ENCODE results near the gene OR6B1. TPM values are rescaled to one million over a fixed set of nuclear protein-coding genes. Genes with fewer than 3 reads are reported as not detected.
"Not testable (repeated sequence)": the region's sequence is repeated elsewhere in the genome, so short reads cannot be mapped to it uniquely, and the experiment has no call there.

The OR6B1 gene
- total RNA-seq, 2 experiments from 2014 or later: not detected

- POLR2A ChIA-PET: no interaction called here
These were observed 4.6 kb downstream of the OR6B1 start for GRCh38 chr7:144004703-144005102.

DNA sequence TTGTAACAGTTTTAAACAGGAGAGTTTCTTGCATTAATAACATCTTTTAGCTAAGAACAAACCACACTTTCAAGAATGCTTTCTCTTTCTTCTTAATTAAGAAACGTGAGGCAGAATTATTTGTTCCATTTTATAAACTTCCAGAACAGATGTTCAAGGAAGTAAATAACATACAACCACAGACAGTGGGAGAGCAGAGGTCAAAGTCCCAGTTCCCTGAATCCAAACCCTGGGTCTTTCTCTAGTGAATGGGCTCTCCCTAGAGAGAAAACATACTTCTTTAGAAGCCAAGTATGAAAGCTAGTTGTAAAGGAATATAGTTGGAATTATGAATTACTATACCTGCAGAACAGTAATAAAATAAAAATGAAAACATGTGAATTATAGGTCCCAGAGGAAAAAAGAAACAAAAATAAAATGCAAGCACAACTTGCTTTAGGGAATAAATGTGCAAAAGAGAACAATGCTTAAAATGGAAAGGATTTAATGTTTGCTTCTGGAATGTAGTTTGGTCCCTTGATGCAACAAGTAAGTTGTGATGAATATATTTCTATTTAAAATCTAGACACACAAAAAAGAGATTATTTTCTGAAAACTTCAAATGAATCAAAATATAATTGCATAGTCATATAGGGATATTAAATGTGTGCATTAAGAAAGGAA is 6.0 kb downstream of the OR6B1 start:
- ChIA-PET CTCF (no interaction called here), POLR2A (no interaction called here)

More at GRCh38 chr7:144004703-144005102, 4.6 kb downstream of the OR6B1 start:
- CTCF ChIA-PET: no interaction called here

- ChIA-PET POLR2A (no interaction called here), CTCF (no interaction called here)
These were observed 6.5 kb downstream of the OR6B1 start for GRCh38 chr7:144006692-144007042.

DNA sequence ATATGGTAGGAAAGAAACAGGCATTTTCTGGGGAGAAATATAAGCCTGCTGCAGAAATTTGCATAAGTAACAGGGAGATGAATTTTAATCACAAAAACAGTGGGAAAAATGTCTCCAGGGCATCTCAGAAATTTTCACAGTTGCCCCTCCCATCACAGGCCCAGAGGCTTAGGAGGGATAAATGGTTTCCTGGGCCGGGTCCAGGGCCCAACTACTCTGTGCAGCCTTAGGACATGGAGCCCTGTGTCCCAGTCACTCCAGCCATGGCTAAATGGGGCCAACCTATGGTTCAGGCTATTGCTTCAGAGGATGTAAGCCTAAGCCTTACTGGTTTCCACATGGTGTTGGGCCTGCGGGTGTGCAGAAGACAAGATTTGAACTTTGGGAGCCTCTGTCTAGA is 9.2 kb downstream of the OR6B1 start:
- ChIA-PET POLR2A (no interaction called here), CTCF (no interaction called here)

DNA sequence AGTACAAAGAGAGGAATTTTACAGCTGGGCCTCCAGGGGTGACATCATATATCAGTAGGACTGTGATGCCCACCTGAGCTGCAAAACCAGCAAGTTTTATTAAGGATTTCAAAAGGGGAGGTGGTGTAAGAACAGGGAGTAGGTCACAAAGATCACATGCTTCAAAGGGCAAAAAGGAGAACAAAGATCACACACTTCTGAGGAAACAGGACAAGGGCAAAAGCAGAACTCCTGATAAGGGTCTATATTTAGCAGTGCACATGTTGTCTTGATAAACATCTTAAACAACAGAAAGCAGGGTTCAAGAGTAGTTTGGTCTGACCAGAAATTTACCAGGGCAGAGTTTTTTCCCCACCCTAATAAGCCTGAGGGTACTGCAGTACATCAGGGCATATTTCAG is 9.9 kb downstream of the OR6B1 start:
- POLR2A ChIA-PET, CTCF ChIA-PET: not testable (repeated sequence)

DNA sequence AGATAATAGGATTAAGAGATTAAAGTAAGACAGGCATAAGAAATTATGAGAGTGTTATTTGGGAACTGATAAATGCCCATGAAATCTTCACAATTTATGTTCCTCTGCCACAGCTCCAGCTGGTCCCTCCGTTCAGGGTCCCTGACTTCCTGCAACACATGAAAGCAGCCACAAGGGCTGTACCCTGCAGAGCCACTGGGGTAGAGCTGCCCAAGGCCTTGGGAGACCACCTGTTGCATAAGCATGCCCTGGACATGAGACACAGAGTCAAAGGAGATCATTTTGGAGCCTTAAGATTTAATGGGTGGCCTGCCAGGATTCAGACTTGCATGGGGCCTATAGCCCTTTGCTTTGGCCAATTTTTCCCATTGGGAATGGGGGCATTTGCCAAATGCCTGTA is 10.7 kb downstream of the OR6B1 start:
- POLR2A ChIA-PET, CTCF ChIA-PET: not testable (repeated sequence)

DNA sequence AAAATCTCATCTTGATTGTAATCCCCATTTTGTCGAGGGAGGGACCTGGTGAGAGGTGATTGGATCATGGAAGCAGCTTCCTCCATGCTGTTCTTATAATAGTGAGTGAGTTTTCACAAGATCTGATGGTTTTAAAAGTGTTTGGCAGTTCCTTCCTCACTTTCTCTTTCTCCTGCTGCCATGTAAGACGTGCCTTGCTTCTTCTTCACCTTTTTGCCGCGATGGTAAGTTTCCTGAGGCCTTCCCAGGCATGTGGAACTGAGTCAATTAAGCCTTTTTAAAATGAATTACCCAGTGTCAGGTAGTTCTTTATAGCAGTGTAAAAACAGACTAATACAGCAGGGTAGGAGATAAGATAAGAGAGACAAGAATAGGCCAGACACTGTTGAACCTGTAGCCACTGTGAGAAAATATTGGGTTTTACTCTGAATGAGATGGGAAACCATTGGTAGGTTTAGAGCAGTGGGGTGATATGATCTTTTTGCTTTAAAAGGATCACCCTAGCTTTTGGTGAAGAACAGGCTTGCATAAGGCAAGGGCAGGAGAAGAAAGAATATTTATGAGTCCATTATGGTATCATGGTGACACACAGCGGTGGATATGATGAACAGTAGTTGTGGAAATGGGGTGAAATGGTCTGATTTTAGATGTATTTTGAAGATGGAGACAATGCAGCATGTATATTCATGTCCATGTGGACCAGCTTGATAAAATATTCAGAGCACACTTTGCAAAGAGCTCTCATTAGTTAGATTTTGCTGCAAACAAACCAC is 11.5 kb downstream of the OR6B1 start:
- POLR2A ChIA-PET: no interaction called here
- CTCF ChIA-PET: no interaction called here

DNA sequence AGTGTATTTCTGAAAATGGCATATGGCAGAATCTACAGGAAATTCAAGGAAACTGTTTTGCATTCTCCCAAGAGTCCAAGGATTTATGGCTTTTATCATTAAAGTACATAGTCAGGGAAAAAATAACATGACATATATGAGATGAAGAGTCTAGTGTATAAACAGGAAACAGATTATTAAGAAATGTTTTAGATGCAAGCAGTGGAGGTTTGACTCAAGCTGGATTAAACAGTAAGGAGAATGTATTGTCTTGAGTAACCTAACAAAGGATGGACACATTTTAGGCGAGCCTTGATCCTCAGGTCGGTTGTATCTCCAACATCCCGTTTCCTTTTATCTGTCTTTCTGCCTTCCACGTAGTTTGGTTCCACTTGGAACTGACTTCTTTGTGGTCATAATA is 17.9 kb downstream of the OR6B1 start:
- POLR2A ChIA-PET: no interaction called here
- CTCF ChIA-PET: no interaction called here

DNA sequence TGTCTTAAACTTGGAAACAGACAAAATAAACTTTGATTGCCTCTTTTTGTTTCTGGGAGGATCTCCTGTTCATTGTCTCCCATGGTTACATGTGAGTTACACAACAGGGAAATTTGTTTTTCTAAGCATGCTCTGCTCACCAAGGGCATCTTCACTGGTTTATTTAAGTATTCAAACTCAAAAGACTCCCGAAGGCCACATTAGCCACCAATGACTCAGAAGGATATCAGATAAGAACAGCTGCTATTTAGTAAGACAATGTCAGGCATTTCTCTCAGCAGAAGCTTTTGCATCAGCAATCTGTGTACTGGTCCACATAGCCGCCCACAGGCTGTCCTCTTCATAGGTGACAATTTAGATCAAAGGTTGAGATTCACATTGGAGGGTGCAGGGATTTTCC is 19.3 kb downstream of the OR6B1 start:
- ChIA-PET CTCF (no interaction called here), POLR2A (no interaction called here)

- POLR2A ChIA-PET: no interaction called here
- CTCF ChIA-PET: no interaction called here
These were observed 20.2 kb downstream of the OR6B1 start for GRCh38 chr7:144020340-144020739.

- ChIA-PET CTCF (no interaction called here), POLR2A (no interaction called here)
These were observed 22.0 kb downstream of the OR6B1 start for GRCh38 chr7:144022169-144022568.

DNA sequence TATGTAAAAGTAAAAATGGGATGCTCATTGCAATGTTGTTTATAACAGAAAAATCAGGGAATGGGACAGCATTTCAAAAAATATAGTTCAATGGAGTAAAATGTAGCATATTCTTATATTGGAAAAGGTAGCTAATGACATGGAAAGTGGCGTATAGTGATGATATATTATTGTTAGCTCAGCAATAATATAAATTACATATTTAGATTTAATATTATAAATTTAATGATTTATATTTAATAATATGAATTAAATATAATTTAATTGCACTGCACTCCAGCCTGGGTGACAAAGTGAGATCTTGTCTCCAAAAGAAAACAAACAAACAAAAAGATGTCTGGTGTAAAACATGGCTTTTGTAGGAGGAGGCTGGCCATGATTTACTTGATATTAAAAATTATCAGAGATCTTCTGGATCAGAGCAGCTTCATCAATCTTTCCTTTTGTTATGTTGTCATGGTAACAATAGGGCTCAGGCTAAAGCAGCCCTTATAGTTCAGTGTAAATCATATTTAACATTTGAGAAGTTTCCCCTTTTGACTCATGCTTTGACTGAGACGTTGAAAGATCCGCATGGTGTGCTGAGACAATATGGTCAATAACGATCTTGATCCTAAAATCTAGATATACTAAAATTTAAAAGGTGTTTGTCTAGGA is 23.2 kb downstream of the OR6B1 start:
- ChIA-PET CTCF (no interaction called here), POLR2A (no interaction called here)

DNA sequence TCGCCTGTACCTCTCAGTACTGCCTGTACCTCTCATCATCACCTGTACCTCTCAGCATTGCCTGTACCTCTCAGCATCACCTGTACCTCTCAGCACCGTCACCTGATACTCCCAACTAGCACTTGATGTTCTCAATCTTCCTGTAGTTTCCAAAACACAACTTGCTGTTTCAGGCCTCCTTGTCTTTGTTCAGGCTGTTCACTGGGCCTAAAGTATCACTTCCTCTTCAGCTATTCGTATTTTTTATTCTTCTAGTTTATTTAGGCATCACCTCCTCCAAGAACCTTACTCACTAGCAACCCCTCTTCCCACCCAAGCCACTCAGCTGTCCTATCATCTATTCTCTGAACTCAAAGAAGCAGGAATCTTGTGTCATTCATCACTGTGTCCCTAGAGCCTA is 24.1 kb downstream of the OR6B1 start:
- CTCF ChIA-PET: no interaction called here
- POLR2A ChIA-PET: interaction anchor here (0.7 kb wide), 1 partner anchor 43 kb away, joined by 3 read pairs; no protein-coding TSS in a partner anchor

GRCh38 chr7:144026203-144026883 is 26.2 kb downstream of the OR6B1 start:
- CTCF ChIA-PET: no interaction called here

GRCh38 chr7:144027070-144027469 is 26.9 kb downstream of the OR6B1 start:
- ChIA-PET CTCF (no interaction called here), POLR2A (no interaction called here)

More at GRCh38 chr7:144026203-144026883, 26.2 kb downstream of the OR6B1 start:
- POLR2A ChIA-PET: no interaction called here

DNA sequence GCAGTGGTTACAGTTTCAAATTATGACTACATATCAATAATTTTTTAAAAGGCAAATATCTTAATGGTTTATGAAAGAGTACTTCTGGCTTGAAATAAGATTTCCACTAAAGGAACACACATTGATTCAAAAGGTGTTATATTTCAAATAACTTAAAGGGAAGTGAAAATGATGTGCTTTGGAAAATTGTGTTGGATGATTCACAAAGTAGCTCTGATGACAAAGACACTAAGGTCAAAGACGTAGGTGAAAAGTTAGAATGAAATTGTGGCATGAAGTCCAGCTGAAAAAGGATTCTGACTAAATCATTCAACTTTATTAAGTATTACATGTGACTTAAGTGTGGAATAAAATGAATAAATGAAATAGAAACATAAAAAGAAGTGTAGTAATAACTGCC is 27.9 kb downstream of the OR6B1 start:
- POLR2A ChIA-PET: no interaction called here
- CTCF ChIA-PET: no interaction called here

DNA sequence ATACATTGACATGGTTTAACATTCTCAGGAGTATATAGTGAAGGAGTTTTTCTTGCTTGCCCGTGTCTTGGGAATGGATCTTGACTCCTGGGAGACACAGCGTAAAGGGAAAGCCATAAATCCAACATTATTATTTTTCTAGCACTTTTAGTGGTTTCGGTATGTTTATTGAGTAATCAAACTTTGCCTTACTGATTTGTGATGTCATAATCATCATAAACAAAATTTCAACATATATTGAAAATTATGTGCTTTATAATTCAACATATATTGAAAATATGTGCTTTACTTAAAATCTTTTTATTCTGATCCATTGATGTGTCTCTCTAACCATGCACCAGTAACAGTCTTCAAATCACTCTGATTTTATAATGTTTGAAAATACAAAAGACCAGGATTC is 28.4 kb downstream of the OR6B1 start:
- ChIA-PET POLR2A (no interaction called here), CTCF (no interaction called here)

DNA sequence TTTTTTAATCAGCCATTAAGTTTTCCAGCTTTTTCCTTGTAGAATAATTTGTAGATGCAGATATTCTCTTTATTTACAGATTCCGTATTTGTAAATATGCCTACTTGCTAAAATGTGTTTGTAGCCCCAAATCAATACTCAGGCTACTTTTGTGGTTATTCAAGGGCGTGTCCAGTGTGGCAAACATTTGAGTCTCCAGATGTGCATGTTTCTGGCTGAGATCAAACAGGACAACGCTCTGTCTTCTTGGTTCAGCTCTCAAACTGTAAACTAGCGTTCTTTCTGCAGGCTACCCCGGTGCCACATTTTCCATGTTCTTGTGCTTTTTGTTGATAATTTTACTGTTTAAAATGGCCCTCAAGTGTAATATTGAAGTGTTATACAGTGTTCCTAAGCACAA is 32.4 kb downstream of the OR6B1 start:
- CTCF ChIA-PET: interaction anchor here (0.6 kb wide), 1 partner anchor 128 kb away, joined by 3 read pairs; no protein-coding TSS in a partner anchor
- POLR2A ChIA-PET: no interaction called here

- ChIA-PET POLR2A (interaction anchor here (0.5 kb wide), 1 partner anchor 131 kb away, joined by 3 read pairs; the partner anchor contains the start of gene TCAF1), CTCF (no interaction called here)
These were observed 33.0 kb downstream of the OR6B1 start for GRCh38 chr7:144032985-144033709.

DNA sequence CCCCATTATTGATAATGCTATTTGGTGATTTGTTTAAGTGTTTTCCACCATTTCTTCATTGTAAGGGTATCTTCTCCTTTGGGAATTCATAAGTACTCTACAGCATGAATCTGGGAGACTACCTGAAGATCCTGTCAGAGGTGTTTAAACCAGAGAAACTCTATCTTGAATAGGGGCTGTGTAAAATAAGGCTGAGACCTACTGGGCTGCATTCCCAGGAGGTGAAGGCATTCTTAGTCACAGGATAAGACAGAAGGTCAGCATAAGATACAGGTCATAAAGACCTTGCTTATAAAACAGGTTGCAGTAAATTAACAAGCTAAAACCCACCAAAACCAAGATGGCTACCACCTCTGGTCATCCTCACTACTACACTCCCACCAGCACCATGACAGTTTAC is 35.3 kb downstream of the OR6B1 start:
- ChIA-PET POLR2A (no interaction called here), CTCF (no interaction called here)

Measured in activated CD8-positive, alpha-beta memory T cell treated with anti-CD3 and anti-CD28 coated beads for 36 hours (primary cell).